ENCODE measurements around the gene WDR76. TPM values are rescaled to one million over a fixed set of nuclear protein-coding genes. Genes with fewer than 3 reads are reported as not detected.
"Not testable (repeated sequence)": the region's sequence is repeated elsewhere in the genome, so short reads cannot be mapped to it uniquely, and the experiment has no call there.

The WDR76 gene
- total and polyA plus RNA-seq, 7 donors = 1.2 to 11.6 (median 8.9) TPM

GRCh38 chr15:43808960-43809678 lies 17.7 kb upstream of the WDR76 start:
- 74 to 87% methylated on average over 6 of the region's 6 CpGs for WGBS, 2 donors
- no peak overlapping the region for H3K4me3 ChIP-seq
- peaks cover 68 to 100% (median 76%) of the 10 kb centered on the region in 4 donors for H3K36me3 ChIP-seq
- TF ChIP-seq POLR2A (IDR thresholded peaks at IDR 0.05) = no peak
- TF ChIP-seq POLR2AphosphoS5 (IDR thresholded peaks at IDR 0.05) = no peak
- no peak for TF ChIP-seq CTCF (IDR thresholded peaks at IDR 0.05)
- TF ChIP-seq EP300 (IDR thresholded peaks at IDR 0.05) = no peak
- H3K27ac ChIP-seq = no peak overlapping the region
- intact Hi-C loops (cut with DNase I) = no loop called here
- no peak for DNase-seq
- H3K4me1 ChIP-seq = no peaks in the 10 kb centered on the region
- H3K9me3 ChIP-seq = no peaks in the 10 kb centered on the region
- H3K27me3 ChIP-seq = no peaks in the 10 kb centered on the region

GRCh38 chr15:43815064-43815463 lies 11.7 kb upstream of the WDR76 start:
- H3K27ac ChIP-seq; H3K27me3 ChIP-seq; intact Hi-C loops (cut with DNase I); H3K4me1 ChIP-seq; DNase-seq; H3K4me3 ChIP-seq; H3K9me3 ChIP-seq: not testable (repeated sequence)
- peaks cover 50 to 76% (median 54%) of the 10 kb centered on the region in 4 donors for H3K36me3 ChIP-seq
- WGBS, 2 donors = 96 to 98% methylated on average over 5 of the region's 5 CpGs

- 51 to 69% methylated on average over 3 of the region's 3 CpGs for WGBS, 2 donors
- Histone ChIP-seq H3K4me1 (peaks cover 0 to 39% (median 28%) of the 10 kb centered on the region in 4 donors), H3K27me3 (no peaks in the 10 kb centered on the region), H3K9me3 (no peaks in the 10 kb centered on the region), H3K27ac (no peak overlapping the region), H3K4me3 (no peak overlapping the region), H3K36me3 (peaks cover 5 to 11% (median 8%) of the 10 kb centered on the region in 4 donors)
- TF ChIP-seq POLR2A (IDR thresholded peaks at IDR 0.05) (no peak), CTCF (IDR thresholded peaks at IDR 0.05) (no peak), EP300 (IDR thresholded peaks at IDR 0.05) (no peak)
- DNase-seq = no peak
- intact Hi-C loops (cut with DNase I) = no loop called here
Observed at GRCh38 chr15:43821505-43821904, 5.3 kb upstream of the WDR76 start.

GRCh38 chr15:43824302-43825246 lies 2.2 kb upstream of the WDR76 start, which contains the start of gene MFAP1:
TSS of gene MFAP1 (minus strand) at chr15:43824690. CDS start at chr15:43824569, 121 bp downstream.
- 9% methylated on average over 46 of the region's 46 CpGs for WGBS, 2 donors
- intact Hi-C loops (cut with DNase I) = loop anchor here (2.0 kb wide), 1 partner anchor 32 kb away; the partner anchor contains the start of gene SERF2
- Histone ChIP-seq H3K9me3 (no peaks in the 10 kb centered on the region), H3K27ac (peak within 1 kb of the TSS; percentile 85 to 93 (median 90)), H3K27me3 (no peaks in the 10 kb centered on the region), H3K4me3 (peak within 1 kb of the TSS; percentile 57 to 83 (median 70)), H3K36me3 (no peaks in the 10 kb centered on the region), H3K4me1 (peaks cover 0 to 52% (median 41%) of the 10 kb centered on the region in 4 donors)
- DNase-seq = peak; percentile 98
- TF ChIP-seq POLR2AphosphoS5 (IDR thresholded peaks at IDR 0.05) (peak; percentile 92 to 96 (median 95)), CTCF (IDR thresholded peaks at IDR 0.05) (no peak), POLR2A (IDR thresholded peaks at IDR 0.05) (peak; percentile 85 to 87), EP300 (IDR thresholded peaks at IDR 0.05) (peak in 1 of 4 donors; percentile 55)

- peaks cover 0 to 52% (median 41%) of the 10 kb centered on the region in 4 donors for H3K4me1 ChIP-seq
- intact Hi-C loops (cut with DNase I) = loop anchor here (2.0 kb wide), 1 partner anchor 33 kb away; the partner anchor contains the start of gene SERF2
- H3K36me3 ChIP-seq, H3K27me3 ChIP-seq, H3K4me3 ChIP-seq, DNase-seq, H3K9me3 ChIP-seq, H3K27ac ChIP-seq: not testable (repeated sequence)
- WGBS, 2 donors = 96% methylated on average over 11 of the region's 11 CpGs
Observed at GRCh38 chr15:43825305-43825704, 1.5 kb upstream of the WDR76 start.

Data from sigmoid colon (tissue), 7 donors.